Esophagus muscularis mucosa (tissue), 4 donors: Measurements from ENCODE around the gene KIAA0930. TPM values are rescaled to one million over a fixed set of nuclear protein-coding genes. Genes with fewer than 3 reads are reported as not detected.

Source experiments
- DNase-seq: peaks from one replicate; pipeline ENCODE4 v3.0.0-alpha.2; 2017; ENCODE audit errors: extremely low spot score
- H3K27ac ChIP-seq, 4 donors: fragments of 200-600 bp; sonication (generic); replicated peaks in 1 of 4; 1 replicate in 3 of 4; 2 replicates in 1 of 4; pipeline ENCODE4 v1.5.1; 2016 to 2019; ENCODE audit warnings: mild to moderate bottlenecking in 1 of 4
- H3K27me3 ChIP-seq, 4 donors: fragments of 200-600 bp; sonication (generic); one replicate each; pipeline versions ENCODE4 v1.5.1 to v1.6.0; 2016 to 2019
- H3K36me3 ChIP-seq, 4 donors: fragments of 200-600 bp; sonication (generic); one replicate each; pipeline ENCODE4 v1.5.1; 2016 to 2019
- H3K4me1 ChIP-seq, 4 donors: fragments of 200-600 bp; sonication (generic); one replicate each; pipeline ENCODE4 v1.5.1; 2016 to 2019
- H3K4me3 ChIP-seq, 4 donors: fragments of 200-600 bp; sonication (generic); 1 replicate in 2 of 4; 2 replicates in 2 of 4; pipeline ENCODE4 v1.5.1; 2016 to 2019; ENCODE audit warnings: mild to moderate bottlenecking in 4 of 4, moderate library complexity in 1 of 4
- H3K9me3 ChIP-seq, 4 donors: fragments of 200-600 bp; sonication (generic); 1 replicate in 3 of 4; 2 replicates in 1 of 4; pipeline ENCODE4 v1.5.1; 2016 to 2019
- EP300 ChIP-seq: sonication (generic); formaldehyde crosslinking; IDR thresholded peaks from one replicate; pipeline ENCODE4 v1.6.1; 2017; ENCODE audit warnings: antibody characterized with exemption
- POLR2A ChIP-seq: fragments of 450-650 bp; IDR thresholded peaks from one replicate; pipeline ENCODE4 v1.6.1; 2017; ENCODE audit warnings: antibody characterized with exemption, moderate library complexity, mild to moderate bottlenecking, low read depth
- POLR2AphosphoS5 ChIP-seq, 2 donors: sonication (generic); formaldehyde crosslinking; IDR thresholded peaks; one replicate each; pipeline ENCODE4 v1.6.1; 2017; ENCODE audit warnings: antibody characterized with exemption in 2 of 2
- WGBS: methylation state at CpG from one replicate; pipeline ENCODE4 v1.1.5; 2018; 5-methylcytosine and 5-hydroxymethylcytosine counted together
- intact Hi-C: fragments of 100-400 bp; cut with DNase I; formaldehyde crosslinking; loops from one replicate; pipeline ENCODE4 v1.15.1; 2023
- total RNA-seq, 4 donors: library from RNA; depleted of rRNA; stranded (reverse); fragments of >200 nt; gene quantifications; one replicate each; pipeline versions ENCODE4 v1.1.0 to v1.2.1, GENCODE V29; 2016
- TF ChIP-seq, protein P1 (sequence below), 3 experiments: fragments of 200-600 bp in 2 of 3; fragments of 450-650 bp in 1 of 3; sonication (generic) in 2 of 3; IDR thresholded peaks; one replicate each; pipeline ENCODE4 v1.5.1; 2017 to 2019; ENCODE audit warnings: antibody characterized with exemption in 3 of 3, mild to moderate bottlenecking in 2 of 3, moderate library complexity in 1 of 3

The KIAA0930 gene
- total RNA-seq, 4 donors from 2014 or later = 31.6 to 67.1 (median 46.8) TPM

DNA sequence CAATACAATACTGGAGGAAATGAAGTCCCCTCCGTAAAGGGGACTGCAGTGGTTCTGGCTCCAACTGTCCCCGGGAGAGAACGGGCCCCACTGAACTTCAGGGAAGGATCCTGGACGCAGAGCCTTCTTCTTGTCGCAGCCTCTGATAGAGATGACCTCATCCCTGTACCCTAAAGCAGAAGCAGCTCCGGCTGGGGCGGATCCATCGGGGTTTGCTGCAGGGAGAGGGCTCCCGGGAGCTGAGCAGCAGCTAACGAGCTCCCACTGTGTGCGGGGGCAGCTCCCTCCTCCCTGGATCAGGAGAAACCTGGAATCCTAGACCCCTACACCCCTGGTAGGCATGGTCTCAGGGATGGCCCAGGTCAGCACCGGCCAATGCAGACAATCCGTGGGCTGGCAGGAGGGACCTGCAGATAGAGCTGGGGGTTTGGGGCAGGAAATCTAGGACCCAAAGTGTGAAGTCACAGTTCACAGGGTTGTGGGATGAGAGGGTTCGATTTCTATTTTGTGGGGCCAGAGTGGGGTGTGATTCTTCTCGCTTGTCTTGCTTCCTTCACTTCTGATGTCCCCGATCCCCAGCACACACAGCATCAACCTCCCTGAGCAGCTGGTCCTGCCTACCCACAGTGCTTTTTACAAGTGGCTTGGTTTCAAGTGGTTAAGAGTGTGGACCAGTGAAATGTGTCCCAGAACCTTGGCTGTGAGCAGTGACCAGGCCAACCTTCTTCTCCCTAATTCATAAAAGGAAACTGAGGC lies 12.9 kb downstream of the KIAA0930 start:
- H3K9me3 ChIP-seq = no peaks in the 10 kb centered on the region
- TF ChIP-seq POLR2A = no peak
- no peak for TF ChIP-seq POLR2AphosphoS5 (IDR thresholded peaks at IDR 0.05)
- TF ChIP-seq, protein P1, sequence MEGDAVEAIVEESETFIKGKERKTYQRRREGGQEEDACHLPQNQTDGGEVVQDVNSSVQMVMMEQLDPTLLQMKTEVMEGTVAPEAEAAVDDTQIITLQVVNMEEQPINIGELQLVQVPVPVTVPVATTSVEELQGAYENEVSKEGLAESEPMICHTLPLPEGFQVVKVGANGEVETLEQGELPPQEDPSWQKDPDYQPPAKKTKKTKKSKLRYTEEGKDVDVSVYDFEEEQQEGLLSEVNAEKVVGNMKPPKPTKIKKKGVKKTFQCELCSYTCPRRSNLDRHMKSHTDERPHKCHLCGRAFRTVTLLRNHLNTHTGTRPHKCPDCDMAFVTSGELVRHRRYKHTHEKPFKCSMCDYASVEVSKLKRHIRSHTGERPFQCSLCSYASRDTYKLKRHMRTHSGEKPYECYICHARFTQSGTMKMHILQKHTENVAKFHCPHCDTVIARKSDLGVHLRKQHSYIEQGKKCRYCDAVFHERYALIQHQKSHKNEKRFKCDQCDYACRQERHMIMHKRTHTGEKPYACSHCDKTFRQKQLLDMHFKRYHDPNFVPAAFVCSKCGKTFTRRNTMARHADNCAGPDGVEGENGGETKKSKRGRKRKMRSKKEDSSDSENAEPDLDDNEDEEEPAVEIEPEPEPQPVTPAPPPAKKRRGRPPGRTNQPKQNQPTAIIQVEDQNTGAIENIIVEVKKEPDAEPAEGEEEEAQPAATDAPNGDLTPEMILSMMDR (IDR thresholded peaks at IDR 0.05) = no peak
- TF ChIP-seq EP300 = no peak
- H3K36me3 ChIP-seq = no peaks in the 10 kb centered on the region
- DNase-seq = no peak
- WGBS = 60% methylated on average over 6 of the region's 16 CpGs
- H3K4me1 ChIP-seq = peaks cover 3 to 54% (median 35%) of the 10 kb centered on the region in 4 donors
- no peak overlapping the region for H3K4me3 ChIP-seq
- intact Hi-C loops = no loop called here
- no peaks in the 10 kb centered on the region for H3K27me3 ChIP-seq
- peak overlapping the region in 2 of 4 donors; percentile 27 to 80 for H3K27ac ChIP-seq

DNA sequence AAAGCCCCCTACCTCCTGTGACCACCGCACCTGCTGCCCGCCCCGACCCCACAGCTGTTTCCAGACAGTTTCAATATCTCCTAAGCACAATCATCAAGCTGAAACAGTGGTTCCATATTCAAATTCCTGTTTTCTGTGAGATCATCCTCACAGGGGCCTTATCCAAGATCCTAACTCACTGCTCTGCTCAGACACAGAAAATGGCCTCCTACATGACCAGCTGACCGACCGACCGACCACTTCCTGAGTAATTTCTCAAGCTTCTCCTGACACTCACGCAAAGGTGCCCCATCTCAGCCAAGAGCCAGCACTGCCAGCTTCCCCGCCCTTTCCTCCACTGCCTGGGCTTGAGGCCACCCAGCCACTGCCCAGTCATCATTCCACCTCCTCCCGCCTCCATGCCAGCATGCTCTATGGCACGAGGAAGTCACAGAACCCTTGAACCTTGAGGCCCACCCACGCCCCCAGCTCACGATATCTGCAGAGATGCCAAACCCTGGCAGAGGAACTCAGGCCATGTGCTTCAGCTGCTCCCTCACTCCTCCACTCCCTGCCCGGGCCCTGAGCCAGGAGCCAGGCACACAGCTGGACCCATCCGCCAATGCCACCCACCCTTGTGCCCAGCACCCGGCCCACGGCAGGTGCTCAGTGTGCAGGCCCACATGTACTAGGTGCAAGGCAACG lies 14.0 kb downstream of the KIAA0930 start:
- H3K4me3 ChIP-seq = no peak overlapping the region
- TF ChIP-seq EP300 (no peak), POLR2A (no peak), POLR2AphosphoS5 (IDR thresholded peaks at IDR 0.05) (no peak)
- TF ChIP-seq, protein P1 (IDR thresholded peaks at IDR 0.05) = no peak
- H3K4me1 ChIP-seq = peaks cover 3 to 52% (median 37%) of the 10 kb centered on the region in 4 donors
- no peaks in the 10 kb centered on the region for H3K27me3 ChIP-seq
- intact Hi-C loops = no loop called here
- no peak for DNase-seq
- no peaks in the 10 kb centered on the region for H3K9me3 ChIP-seq
- WGBS = 63% methylated on average over 13 of the region's 17 CpGs
- H3K36me3 ChIP-seq = no peaks in the 10 kb centered on the region
- H3K27ac ChIP-seq = peak overlapping the region; percentile 25 to 80 (median 49)

DNA sequence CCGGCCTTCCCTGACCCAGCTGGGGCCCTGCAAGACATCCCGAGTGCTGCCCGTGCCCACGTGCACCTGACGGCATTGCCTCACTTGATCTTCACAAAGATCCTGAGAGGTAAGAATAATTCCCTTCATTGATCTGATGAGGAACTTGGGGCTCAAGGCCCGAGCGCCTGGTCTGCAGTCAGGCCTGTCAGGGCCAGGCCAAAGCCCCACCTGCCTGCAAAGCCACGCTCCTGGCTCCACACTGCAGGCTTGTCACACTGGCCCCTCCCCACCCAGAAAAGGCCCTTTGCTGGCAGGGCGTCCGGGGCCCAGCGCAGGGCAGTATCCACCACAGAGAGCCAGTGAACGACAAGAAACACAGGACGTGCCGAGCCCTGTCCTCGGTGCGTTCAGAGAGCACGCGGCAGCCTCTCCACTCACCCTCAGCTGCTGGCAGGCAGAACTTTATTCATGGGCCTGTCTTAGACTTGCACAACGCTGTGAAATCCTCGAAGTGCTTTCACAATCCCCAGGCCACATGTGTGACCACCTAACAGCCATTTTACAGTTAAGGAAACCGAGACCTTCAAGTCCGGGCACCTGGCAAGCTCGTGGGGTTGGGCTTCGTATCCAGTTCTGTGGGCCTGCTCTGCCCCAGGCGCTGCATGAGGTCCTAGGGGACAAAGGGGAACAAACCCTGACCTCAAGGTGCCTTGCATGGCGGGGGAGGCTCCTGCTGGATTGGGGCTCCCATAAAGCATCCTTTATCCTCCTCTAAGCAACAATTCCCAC lies 14.8 kb downstream of the KIAA0930 start:
- Histone ChIP-seq H3K4me3 (no peak overlapping the region), H3K4me1 (peaks cover 3 to 52% (median 38%) of the 10 kb centered on the region in 4 donors), H3K27ac (peak overlapping the region; percentile 25 to 80 (median 54)), H3K9me3 (no peaks in the 10 kb centered on the region), H3K36me3 (no peaks in the 10 kb centered on the region), H3K27me3 (no peaks in the 10 kb centered on the region)
- peak; percentile 54 for TF ChIP-seq POLR2AphosphoS5 (IDR thresholded peaks at IDR 0.05)
- TF ChIP-seq, protein P1 (IDR thresholded peaks at IDR 0.05) = no peak
- WGBS = 88% methylated on average over 14 of the region's 26 CpGs
- DNase-seq = no peak
- intact Hi-C loops = no loop called here

DNA sequence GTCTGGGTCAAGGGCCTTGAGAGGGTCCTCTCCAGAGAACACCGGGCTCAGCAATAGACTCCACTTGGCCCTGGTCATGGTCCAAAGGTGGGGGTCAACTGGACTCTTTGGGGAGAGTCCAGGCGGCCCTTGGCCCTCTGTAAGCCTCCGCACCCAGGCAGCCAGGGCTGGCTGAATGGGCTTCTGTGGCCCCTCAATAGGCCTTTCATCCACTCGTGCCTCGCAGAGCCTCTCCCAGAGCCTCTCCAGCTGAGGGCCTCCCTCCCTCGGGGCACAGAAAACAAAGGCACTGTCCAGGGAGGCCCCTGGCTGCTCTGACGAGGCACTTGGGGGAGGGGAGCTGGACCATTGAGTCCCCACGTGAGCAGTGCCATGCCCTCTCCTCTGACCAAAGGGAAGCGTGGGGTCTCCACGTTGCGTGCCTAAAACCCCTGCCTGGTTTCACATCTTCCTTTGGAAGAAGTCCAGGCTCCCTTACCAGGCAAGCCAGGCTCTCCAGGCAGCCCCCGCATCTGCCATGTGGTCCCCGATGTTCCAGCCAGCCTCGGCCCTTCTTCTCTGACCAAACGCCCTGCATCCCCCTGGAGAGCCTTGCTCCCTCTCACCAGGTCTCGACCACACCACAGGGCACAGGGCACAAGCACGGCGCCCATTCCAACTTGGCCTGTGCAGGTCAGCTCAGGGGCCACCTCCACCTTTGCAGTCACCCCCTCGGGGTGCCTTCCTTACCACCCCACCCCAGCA lies 15.5 kb downstream of the KIAA0930 start:
- H3K4me1 ChIP-seq = peaks cover 3 to 52% (median 39%) of the 10 kb centered on the region in 4 donors
- peak overlapping the region; percentile 25 to 80 (median 54) for H3K27ac ChIP-seq
- no peaks in the 10 kb centered on the region for H3K9me3 ChIP-seq
- intact Hi-C loops = no loop called here
- H3K4me3 ChIP-seq = no peak overlapping the region
- TF ChIP-seq POLR2A (no peak), EP300 (no peak), POLR2AphosphoS5 (IDR thresholded peaks at IDR 0.05) (no peak)
- TF ChIP-seq, protein P1 (IDR thresholded peaks at IDR 0.05) = no peak
- WGBS = 77% methylated on average over 7 of the region's 19 CpGs
- no peaks in the 10 kb centered on the region for H3K27me3 ChIP-seq
- DNase-seq = no peak
- H3K36me3 ChIP-seq = no peaks in the 10 kb centered on the region
